SK-N-SH (cell line): ENCODE measurements around the gene ULBP2.

Experiments
- CHD2 ChIP-seq: fragments of 150-350 bp; IDR thresholded peaks from 2 replicates; pipeline ENCODE4 v1.6.1; 2018; ENCODE audit warnings: low read length; ENCODE audit not compliant: partially characterized antibody
- CTCF ChIP-seq: fragments of 200-600 bp; sonication (generic); IDR thresholded peaks from 2 replicates; pipeline ENCODE4 v1.6.1; 2017; ENCODE audit warnings: antibody characterized with exemption, mild to moderate bottlenecking, moderate library complexity
- ELF1 ChIP-seq: IDR thresholded peaks from 2 replicates; pipeline ENCODE4 v1.4.0; 2012
- EP300 ChIP-seq, 2 experiments: IDR thresholded peaks; 2 replicates each; pipeline versions ENCODE4 v1.4.0 to v1.6.1; 2012; ENCODE audit warnings: borderline replicate concordance in 1 of 2, low read depth in 1 of 2, low read length in 1 of 2
- FOSL2 ChIP-seq: IDR thresholded peaks from 2 replicates; pipeline ENCODE4 v1.4.0; 2012; ENCODE audit warnings: low read depth, mild to moderate bottlenecking, moderate library complexity, borderline replicate concordance
- GABPA ChIP-seq: IDR thresholded peaks from 2 replicates; pipeline ENCODE4 v1.4.0; 2012; ENCODE audit warnings: low read depth, mild to moderate bottlenecking
- MXI1 ChIP-seq: IDR thresholded peaks from 2 replicates; pipeline ENCODE4 v1.6.1; 2012; ENCODE audit warnings: mild to moderate bottlenecking, low read depth, low read length, improper control_type of control experiment
- POLR2AphosphoS5 ChIP-seq: IDR thresholded peaks from 2 replicates; pipeline ENCODE4 v1.6.1; 2012; ENCODE audit warnings: low read depth, low read length
- RAD21 ChIP-seq: IDR thresholded peaks from 2 replicates; pipeline ENCODE4 v1.6.1; 2012; ENCODE audit warnings: mild to moderate bottlenecking, low read length
- SIN3A ChIP-seq: IDR thresholded peaks from 2 replicates; pipeline ENCODE4 v1.6.1; 2012; ENCODE audit warnings: low read depth, mild to moderate bottlenecking, low read length, moderate library complexity, borderline replicate concordance
- ZBTB33 ChIP-seq: IDR thresholded peaks from 2 replicates; pipeline ENCODE4 v1.4.0; 2012; ENCODE audit warnings: low read depth, borderline replicate concordance

DNA sequence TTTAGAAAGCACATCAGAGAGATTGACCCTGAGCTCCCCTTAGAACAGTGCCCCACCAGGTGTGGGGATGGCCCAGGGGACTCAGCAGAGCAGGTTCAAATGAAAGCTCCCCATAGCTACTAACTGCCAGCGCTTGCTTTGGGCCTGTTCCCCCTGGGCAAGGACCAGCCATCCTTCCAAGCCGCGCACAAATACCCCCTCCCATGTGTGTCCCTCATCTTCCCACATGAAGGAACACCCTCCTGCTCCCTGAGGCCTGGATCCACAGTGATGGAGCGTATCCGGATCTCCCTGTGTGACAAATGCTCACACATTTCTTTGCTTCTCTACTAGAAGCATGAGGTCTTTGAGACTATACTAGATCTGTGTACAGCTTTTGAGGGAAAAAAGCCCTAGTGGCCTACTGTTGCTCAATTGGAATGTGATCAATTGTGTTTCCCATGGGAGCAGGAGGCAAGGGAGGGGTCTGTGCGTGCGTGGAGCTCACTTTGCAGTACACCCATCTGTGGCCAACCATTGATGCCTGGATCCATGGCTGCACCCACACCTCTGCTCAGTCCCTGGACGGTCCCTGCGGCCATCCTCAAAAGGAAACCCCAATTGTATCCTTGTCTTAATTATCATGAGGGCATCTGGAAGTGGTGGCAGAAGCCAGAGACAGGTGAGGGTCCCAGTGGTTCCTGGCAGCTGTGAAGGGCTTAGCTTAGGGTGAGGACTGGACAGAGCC, 17.4 kb upstream of the ULBP2 start:
- TF ChIP-seq CTCF (no peak), ZBTB33 (no peak), SIN3A (no peak), EP300 (IDR thresholded peaks at IDR 0.05; ENCODE audit: borderline replicate concordance in 1 of 2, low read depth in 1 of 2, low read length in 1 of 2) (no peak), GABPA (no peak), FOSL2 (no peak), MXI1 (no peak), RAD21 (no peak), CHD2 (no peak), POLR2AphosphoS5 (no peak), ELF1 (no peak)
